LNCaP clone FGC (cell line): Measurements from ENCODE around the gene PLA2G4F.

Experiments
- DNase-seq: peaks from one replicate; pipeline ENCODE4 v3.0.0-alpha.2; 2011; ENCODE audit warnings: low read depth
- H3K4me3 ChIP-seq: 2 replicates; pipeline ENCODE4 v1.5.1; 2011; ENCODE audit warnings: mild to moderate bottlenecking, low read depth, low read length, control low read depth
- TF ChIP-seq, protein P1 (sequence below): IDR thresholded peaks from 2 replicates; pipeline ENCODE4 v1.5.1; 2012; ENCODE audit warnings: mild to moderate bottlenecking; ENCODE audit not compliant: control insufficient read depth, insufficient read depth; ENCODE audit errors: extremely low read depth

Gene PLA2G4F

DNA sequence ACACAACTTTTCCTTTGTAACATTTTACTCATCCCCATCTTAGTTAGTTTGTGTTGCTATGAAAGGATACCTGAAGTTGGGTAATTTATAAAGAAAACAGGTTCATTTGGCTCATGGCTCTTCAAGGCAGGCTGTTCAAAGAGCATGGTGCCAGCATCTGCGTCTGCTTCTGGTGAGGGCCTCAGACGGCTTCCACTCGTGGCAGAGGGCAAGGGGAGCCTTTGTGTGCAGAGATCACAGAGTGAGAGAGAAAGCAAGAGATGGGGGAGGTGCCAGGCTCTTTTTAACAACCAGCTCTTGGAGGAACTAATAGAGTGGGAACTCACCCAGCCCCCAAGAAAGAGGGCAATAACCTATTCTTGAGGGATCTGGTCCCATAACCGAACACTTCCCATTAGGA is 23.1 kb downstream of the PLA2G4F start:
- DNase-seq = no peak
- TF ChIP-seq, protein P1, sequence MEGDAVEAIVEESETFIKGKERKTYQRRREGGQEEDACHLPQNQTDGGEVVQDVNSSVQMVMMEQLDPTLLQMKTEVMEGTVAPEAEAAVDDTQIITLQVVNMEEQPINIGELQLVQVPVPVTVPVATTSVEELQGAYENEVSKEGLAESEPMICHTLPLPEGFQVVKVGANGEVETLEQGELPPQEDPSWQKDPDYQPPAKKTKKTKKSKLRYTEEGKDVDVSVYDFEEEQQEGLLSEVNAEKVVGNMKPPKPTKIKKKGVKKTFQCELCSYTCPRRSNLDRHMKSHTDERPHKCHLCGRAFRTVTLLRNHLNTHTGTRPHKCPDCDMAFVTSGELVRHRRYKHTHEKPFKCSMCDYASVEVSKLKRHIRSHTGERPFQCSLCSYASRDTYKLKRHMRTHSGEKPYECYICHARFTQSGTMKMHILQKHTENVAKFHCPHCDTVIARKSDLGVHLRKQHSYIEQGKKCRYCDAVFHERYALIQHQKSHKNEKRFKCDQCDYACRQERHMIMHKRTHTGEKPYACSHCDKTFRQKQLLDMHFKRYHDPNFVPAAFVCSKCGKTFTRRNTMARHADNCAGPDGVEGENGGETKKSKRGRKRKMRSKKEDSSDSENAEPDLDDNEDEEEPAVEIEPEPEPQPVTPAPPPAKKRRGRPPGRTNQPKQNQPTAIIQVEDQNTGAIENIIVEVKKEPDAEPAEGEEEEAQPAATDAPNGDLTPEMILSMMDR = no peak

DNA sequence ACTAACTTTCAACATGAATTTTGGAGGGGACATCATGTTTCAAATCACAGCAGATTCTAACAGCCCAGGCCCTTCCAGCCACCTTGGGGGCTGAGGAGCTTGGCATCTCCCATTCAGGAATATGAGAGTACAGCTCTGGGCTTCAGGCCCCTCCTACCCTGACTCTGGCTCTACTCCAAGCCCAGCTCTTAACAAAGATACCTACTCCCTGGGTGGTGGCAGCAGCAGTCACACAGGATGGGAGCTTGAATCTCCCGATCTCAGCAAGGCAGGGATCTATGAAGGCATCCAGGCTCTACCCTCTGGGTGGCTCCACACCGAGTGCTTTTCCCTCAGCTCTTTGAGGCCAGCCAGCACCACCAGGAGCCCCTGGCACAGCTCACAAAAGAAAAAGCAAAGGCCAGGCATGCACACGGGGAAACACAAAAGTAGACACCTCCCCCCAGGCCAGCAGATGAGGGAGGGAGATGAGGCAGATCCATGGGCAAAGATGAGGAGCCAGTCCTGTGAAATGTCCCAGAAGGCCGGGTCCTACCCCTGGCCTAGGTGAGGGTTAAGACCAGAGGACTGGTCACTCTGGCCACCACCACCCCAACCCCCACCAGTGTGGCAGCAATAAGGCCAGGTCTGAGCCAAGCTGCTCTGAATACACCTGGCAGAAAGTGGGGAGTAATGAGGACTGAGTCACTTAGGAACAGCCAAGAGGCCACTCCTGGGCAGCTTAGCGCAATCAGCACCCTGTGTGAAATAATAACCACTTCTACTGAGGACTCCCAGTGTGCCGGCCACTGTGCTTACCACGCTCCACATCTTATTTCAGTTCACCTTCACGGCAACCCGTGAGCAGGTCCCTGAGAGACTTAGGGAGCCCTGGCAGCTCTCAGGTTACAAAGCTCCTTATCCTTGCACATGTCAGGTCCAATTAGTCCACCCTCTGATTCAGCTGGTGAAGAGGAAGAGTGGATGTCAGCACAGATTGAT is 24.3 kb downstream of the PLA2G4F start:
- no peak for DNase-seq

More for the DNA sequence above, 23.1 kb downstream of the PLA2G4F start:
- H3K4me3 ChIP-seq = no peak overlapping the region

GRCh38 chr15:42131006-42131405 is 25.4 kb downstream of the PLA2G4F start:
- DNase-seq = no peak
- TF ChIP-seq, protein P1 = no peak
- H3K4me3 ChIP-seq = no peak overlapping the region

More for the DNA sequence above, 24.3 kb downstream of the PLA2G4F start:
- TF ChIP-seq, protein P1 = no peak
- no peak overlapping the region for H3K4me3 ChIP-seq

GRCh38 chr15:42130246-42130986 is 26.0 kb downstream of the PLA2G4F start:
- H3K4me3 ChIP-seq = no peak overlapping the region
- TF ChIP-seq, protein P1 = 0 out of 2 replicates have a peak, but pooled peaks have one; percentile 7
- DNase-seq = no peak

DNA sequence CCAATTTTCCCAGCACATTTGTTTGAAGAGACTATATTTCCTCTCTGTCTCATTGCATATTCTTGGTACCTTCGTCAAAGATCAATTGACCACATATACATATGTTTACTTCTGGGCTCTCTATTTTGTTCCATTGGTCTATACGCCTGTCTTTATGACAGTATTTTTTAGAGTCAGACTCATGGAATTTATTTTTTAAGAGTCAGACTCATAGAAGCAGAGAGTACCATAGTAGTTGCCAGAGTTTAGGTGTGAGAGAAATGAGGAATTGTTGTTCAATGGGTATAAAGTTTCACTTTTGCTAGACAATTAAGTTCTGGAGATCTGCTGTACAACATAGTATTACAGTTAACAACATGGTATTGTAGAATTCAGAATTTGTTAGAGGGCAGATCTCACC is 27.1 kb downstream of the PLA2G4F start:
- DNase-seq = no peak
- H3K4me3 ChIP-seq = no peak overlapping the region
- TF ChIP-seq, protein P1 = no peak

DNA sequence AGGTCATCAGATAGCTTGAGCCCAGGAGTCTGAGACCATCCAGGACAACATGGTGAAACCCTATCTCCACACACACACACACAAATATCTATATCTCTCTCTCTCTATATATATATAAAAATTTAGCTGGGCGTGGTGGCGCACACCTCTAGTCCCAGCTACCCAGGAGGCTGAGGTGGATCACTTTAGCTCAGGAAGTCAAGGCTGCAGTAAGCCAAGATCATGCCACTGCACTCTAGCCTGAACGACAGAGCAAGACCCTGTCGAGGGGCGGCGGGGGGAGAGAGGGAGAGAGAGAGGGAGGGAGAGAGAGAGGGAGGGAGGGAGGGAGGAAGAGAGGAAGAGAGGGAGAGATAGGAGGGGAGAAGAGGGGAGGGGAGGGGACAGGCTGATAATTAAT is 28.0 kb downstream of the PLA2G4F start:
- no peak overlapping the region for H3K4me3 ChIP-seq
- no peak for DNase-seq
- TF ChIP-seq, protein P1 = no peak
